ENCODE results near the gene PIGM.

The PIGM gene

GRCh38 chr1:160031365-160032164, at the start of gene PIGM:
TSS of gene PIGM (minus strand) at chr1:160031990. CDS start at chr1:160031739, 251 bp downstream.
- DNase-seq = peak; percentile 96

- DNase-seq = peak; percentile 29
Observed at GRCh38 chr1:160081261-160081936, 49.6 kb upstream of the PIGM start, which contains the start of gene KCNJ9. TSS of gene KCNJ9 (plus strand) at chr1:160081538. CDS start at chr1:160084031, 2,493 bp downstream.

GRCh38 chr1:160080381-160081100, 48.8 kb upstream of the PIGM start:
- DNase-seq = no peak

GRCh38 chr1:160079448-160079847, 47.7 kb upstream of the PIGM start:
- DNase-seq = no peak

- no peak for DNase-seq
Observed at GRCh38 chr1:160078512-160079195, 46.9 kb upstream of the PIGM start.

GRCh38 chr1:160077486-160077885, 45.7 kb upstream of the PIGM start:
- no peak for DNase-seq

GRCh38 chr1:160076295-160076694, 44.5 kb upstream of the PIGM start:
- DNase-seq = no peak

GRCh38 chr1:160075836-160076235, 44.0 kb upstream of the PIGM start:
- no peak for DNase-seq

- no peak for DNase-seq
Observed at GRCh38 chr1:160074865-160075264, 43.1 kb upstream of the PIGM start.

- no peak for DNase-seq
Observed at GRCh38 chr1:160071289-160071688, 39.5 kb upstream of the PIGM start.

GRCh38 chr1:160070243-160071163, 38.7 kb upstream of the PIGM start:
- DNase-seq = peak; percentile 59

GRCh38 chr1:160069460-160070231, 37.9 kb upstream of the PIGM start, which contains the start of gene KCNJ10:
TSS of gene KCNJ10 (minus strand) at chr1:160070160. CDS start at chr1:160042532, 27,628 bp downstream.
- no peak for DNase-seq

- DNase-seq = no peak
Observed at GRCh38 chr1:160068225-160068624, 36.4 kb upstream of the PIGM start.

- no peak for DNase-seq
Observed at GRCh38 chr1:160066829-160067745, 35.3 kb upstream of the PIGM start.

GRCh38 chr1:160064746-160065145, 33.0 kb upstream of the PIGM start:
- DNase-seq = no peak

GRCh38 chr1:160064164-160064563, 32.4 kb upstream of the PIGM start:
- no peak for DNase-seq

- DNase-seq = no peak
Observed at GRCh38 chr1:160063176-160063575, 31.4 kb upstream of the PIGM start.

GRCh38 chr1:160062230-160062532, 30.4 kb upstream of the PIGM start:
- no peak for DNase-seq

- DNase-seq = no peak
Observed at GRCh38 chr1:160061369-160062229, 29.8 kb upstream of the PIGM start.
